Keratinocyte (primary cell): ENCODE measurements around the gene FBXW9. TPM values are rescaled to one million over a fixed set of nuclear protein-coding genes. Genes with fewer than 3 reads are reported as not detected.

Experiments used
- DNase-seq: peaks from one replicate; pipeline ENCODE4 v3.0.0-alpha.2; 2011; ENCODE audit warnings: low read depth, missing footprints, low spot score
- FAIRE-seq: peaks from 2 replicates; lab custom pipeline; 2011; peaks lifted over from hg19 to GRCh38; lab: Jason Lieb, UNC
- H2AFZ ChIP-seq: 2 replicates; pipeline ENCODE4 v1.6.0; 2012; ENCODE audit warnings: low read length, control low read depth, inconsistent platforms; ENCODE audit not compliant: control insufficient read depth
- H3K27ac ChIP-seq: 2 replicates; pipeline ENCODE4 v1.5.1; 2011; ENCODE audit warnings: low read length; ENCODE audit not compliant: control insufficient read depth, insufficient read depth
- H3K27me3 ChIP-seq: 3 replicates; pipeline ENCODE4 v1.6.0; 2011; ENCODE audit warnings: low read length; ENCODE audit not compliant: control insufficient read depth, insufficient read depth; ENCODE audit errors: extremely low read depth
- H3K36me3 ChIP-seq, 2 experiments: 2 replicates in 1 of 2; 3 replicates in 1 of 2; pipeline ENCODE4 v1.5.1; 2011; ENCODE audit warnings: low read length in 2 of 2, mild to moderate bottlenecking in 1 of 2; ENCODE audit not compliant: control insufficient read depth in 2 of 2, insufficient read depth in 2 of 2; ENCODE audit errors: extremely low read depth in 1 of 2
- H3K4me1 ChIP-seq: 3 replicates; pipeline ENCODE4 v1.5.1; 2011; ENCODE audit warnings: low read length; ENCODE audit not compliant: control insufficient read depth, insufficient read depth; ENCODE audit errors: extremely low read depth
- H3K4me2 ChIP-seq: 3 replicates; pipeline ENCODE4 v1.6.0; 2011; ENCODE audit warnings: low read depth, low read length; ENCODE audit not compliant: control insufficient read depth, insufficient read depth; ENCODE audit errors: extremely low read depth
- H3K4me3 ChIP-seq, 3 experiments: fragments of 200-600 bp in 1 of 3; sonication (generic) in 1 of 3; 2 replicates in 2 of 3; 3 replicates in 1 of 3; pipeline ENCODE4 v1.5.1; 2011 to 2016; ENCODE audit warnings: low read length in 3 of 3, mild to moderate bottlenecking in 3 of 3, control low read depth in 2 of 3, inconsistent platforms in 1 of 3, low read depth in 1 of 3, mixed read lengths in 1 of 3, mixed run types in 1 of 3, moderate library complexity in 1 of 3; ENCODE audit not compliant: control insufficient read depth in 2 of 3, insufficient read depth in 2 of 3; ENCODE audit errors: extremely low read depth in 1 of 3
- H3K79me2 ChIP-seq: 2 replicates; pipeline ENCODE4 v1.6.0; 2012; ENCODE audit warnings: low read length; ENCODE audit not compliant: control insufficient read depth, insufficient read depth
- H3K9ac ChIP-seq: 3 replicates; pipeline ENCODE4 v1.6.0; 2011; ENCODE audit warnings: low read length; ENCODE audit not compliant: control insufficient read depth, insufficient read depth; ENCODE audit errors: extremely low read depth
- H3K9me1 ChIP-seq: 3 replicates; pipeline ENCODE4 v1.6.0; 2011; ENCODE audit warnings: low read length; ENCODE audit not compliant: control insufficient read depth, insufficient read depth; ENCODE audit errors: extremely low read depth
- H3K9me3 ChIP-seq: 2 replicates; pipeline ENCODE4 v1.5.1; 2012; ENCODE audit warnings: low read depth, low read length; ENCODE audit not compliant: control insufficient read depth
- H4K20me1 ChIP-seq: 3 replicates; pipeline ENCODE4 v1.6.0; 2011; ENCODE audit warnings: low read length; ENCODE audit not compliant: control insufficient read depth, insufficient read depth; ENCODE audit errors: extremely low read depth
- CTCF ChIP-seq, 3 experiments: IDR thresholded peaks in 1 of 3; conservative IDR thresholded peaks in 1 of 3; optimal IDR thresholded peaks in 1 of 3; 2 replicates in 2 of 3; 3 replicates in 1 of 3; pipeline versions ENCODE3 to v1.5.1; 2011; ENCODE audit warnings: low read length in 3 of 3, mild to moderate bottlenecking in 3 of 3, moderate library complexity in 2 of 3, control low read depth in 1 of 3, inconsistent platforms in 1 of 3; ENCODE audit not compliant: insufficient read depth in 2 of 3; ENCODE audit errors: extremely low read depth in 1 of 3
- EZH2 ChIP-seq: IDR thresholded peaks from one replicate; pipeline ENCODE4 v1.6.1; 2012; ENCODE audit warnings: inconsistent platforms, mild to moderate bottlenecking, low read length, moderate library complexity
- dilution Hi-C: fragments of 300-500 bp; cut with MboI; formaldehyde crosslinking; loops from one replicate; pipeline ENCODE4 v1.7.0; 2020; ENCODE audit warnings: low sequenced_read_pairs; ENCODE audit not compliant: extremely low pct_ligation_motif_present
- polyA plus RNA-seq, 5 experiments: library from polyadenylated mRNA; depleted of rRNA in 3 of 5; stranded (reverse) in 3 of 5; stranded (forward) in 1 of 5; unstranded in 1 of 5; fragments of >200 nt; gene quantifications; 1 replicate in 1 of 5; 2 replicates in 3 of 5; 3 replicates in 1 of 5; pipeline versions ENCODE4 v1.2.1 to v1.2.3, GENCODE V29; 2011 to 2012; ENCODE audit warnings: missing spikeins in 2 of 5, low read depth in 1 of 5, low replicate concordance in 1 of 5

Gene FBXW9
- polyA plus RNA-seq, 1 donor (not counting 4 experiments of a cell fraction or from before 2014, with no cell fraction given) = 5.6 TPM

DNA sequence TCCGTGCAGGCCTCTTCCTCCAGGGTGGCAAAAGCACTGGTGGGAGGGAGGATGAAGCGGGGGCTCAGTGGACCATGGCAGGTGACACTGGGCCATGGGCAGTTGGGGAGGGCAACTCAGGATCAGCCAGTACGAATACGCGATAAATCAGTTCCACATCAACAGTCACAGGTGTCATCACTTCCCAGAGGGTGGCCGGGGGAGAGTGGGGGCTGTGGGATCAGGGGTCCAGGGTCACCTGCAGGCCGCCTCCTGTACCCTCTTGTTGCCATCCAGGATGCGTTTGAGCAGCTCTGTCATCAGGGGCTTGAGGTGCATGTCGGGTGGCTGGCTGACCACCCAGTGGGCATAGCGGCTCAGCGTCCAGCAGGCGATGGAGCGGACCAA, 9.9 kb upstream of the FBXW9 start:
- DNase-seq (no peak), FAIRE-seq (no peak)
- dilution Hi-C loops = no loop called here
- Histone ChIP-seq H3K9ac (no peak overlapping the region), H3K4me2 (no peak overlapping the region), H3K79me2 (peaks cover 10% of the 10 kb centered on the region), H3K9me1 (no peaks in the 10 kb centered on the region), H3K27ac (no peak overlapping the region), H3K9me3 (no peaks in the 10 kb centered on the region), H3K4me3 (no peak overlapping the region), H4K20me1 (no peaks in the 10 kb centered on the region), H2AFZ (no peak overlapping the region), H3K27me3 (no peaks in the 10 kb centered on the region), H3K4me1 (no peaks in the 10 kb centered on the region), H3K36me3 (peaks cover 47 to 63% of the 10 kb centered on the region in 2 experiments)
- TF ChIP-seq EZH2 (no peak), CTCF (optimal IDR thresholded peaks at IDR 0.05 in 1 of 3, IDR thresholded peaks at IDR 0.05 in 1 of 3, conservative IDR thresholded peaks at IDR 0.05 in 1 of 3; ENCODE audit: extremely low read depth in 1 of 3, insufficient read depth in 2 of 3, low read length in 3 of 3) (no peak)

- Histone ChIP-seq H3K36me3 (peaks cover 51 to 59% of the 10 kb centered on the region in 2 experiments), H3K4me1 (no peaks in the 10 kb centered on the region), H3K9ac (no peak overlapping the region), H3K27me3 (no peaks in the 10 kb centered on the region), H3K4me2 (no peak overlapping the region), H3K4me3 (no peak overlapping the region), H2AFZ (no peak overlapping the region), H3K9me1 (no peaks in the 10 kb centered on the region), H3K9me3 (no peaks in the 10 kb centered on the region), H4K20me1 (no peaks in the 10 kb centered on the region), H3K27ac (no peak overlapping the region), H3K79me2 (peaks cover 9% of the 10 kb centered on the region)
- TF ChIP-seq CTCF (optimal IDR thresholded peaks at IDR 0.05 in 1 of 3, IDR thresholded peaks at IDR 0.05 in 1 of 3, conservative IDR thresholded peaks at IDR 0.05 in 1 of 3; ENCODE audit: extremely low read depth in 1 of 3, insufficient read depth in 2 of 3, low read length in 3 of 3) (no peak), EZH2 (no peak)
- DNase-seq (no peak), FAIRE-seq (no peak)
- dilution Hi-C loops = no loop called here
Measured at GRCh38 chr19:12705654-12706331, 9.4 kb upstream of the FBXW9 start.
